ENCODE results near the gene NFE2L3.

Gene NFE2L3

GRCh38 chr7:26216049-26216448, 64.1 kb downstream of the NFE2L3 start:
- Histone ChIP-seq H3K4me3 (ENCODE audit: low read length) (no peak overlapping the region), H3K27ac (ENCODE audit: low read length) (no peak overlapping the region), H3K9me3 (ENCODE audit: insufficient read depth, low read depth, low read length) (no peaks in the 10 kb centered on the region), H3K4me1 (ENCODE audit: insufficient read depth, low read length) (peaks cover 4% of the 10 kb centered on the region; the same call in 1 of the 2 replicates), H3K36me3 (ENCODE audit: insufficient read depth, low read depth, low read length) (peaks cover 24% of the 10 kb centered on the region), H3K9ac (ENCODE audit: low read depth, low read length) (no peak overlapping the region), H3K27me3 (ENCODE audit: insufficient read depth, low read length) (no peaks in the 10 kb centered on the region)

GRCh38 chr7:26224359-26224758, 72.4 kb downstream of the NFE2L3 start:
- Histone ChIP-seq H3K4me1 (ENCODE audit: insufficient read depth, low read length) (no peaks in the 10 kb centered on the region), H3K4me3 (ENCODE audit: low read length) (no peak overlapping the region), H3K27me3 (ENCODE audit: insufficient read depth, low read length) (no peaks in the 10 kb centered on the region), H3K27ac (ENCODE audit: low read length) (no peak overlapping the region), H3K9me3 (ENCODE audit: insufficient read depth, low read depth, low read length) (peaks cover 3% of the 10 kb centered on the region; the same call in 1 of the 2 replicates), H3K9ac (ENCODE audit: low read depth, low read length) (no peak overlapping the region), H3K36me3 (ENCODE audit: insufficient read depth, low read depth, low read length) (no peaks in the 10 kb centered on the region)

- Histone ChIP-seq H3K4me3 (ENCODE audit: low read length) (no peak overlapping the region), H3K9me3 (ENCODE audit: insufficient read depth, low read depth, low read length) (peaks cover 3% of the 10 kb centered on the region; the same call in 1 of the 2 replicates), H3K9ac (ENCODE audit: low read depth, low read length) (no peak overlapping the region), H3K27ac (ENCODE audit: low read length) (no peak overlapping the region), H3K27me3 (ENCODE audit: insufficient read depth, low read length) (no peaks in the 10 kb centered on the region), H3K36me3 (ENCODE audit: insufficient read depth, low read depth, low read length) (no peaks in the 10 kb centered on the region), H3K4me1 (ENCODE audit: insufficient read depth, low read length) (no peaks in the 10 kb centered on the region)
Observed at GRCh38 chr7:26227987-26228386, 76.0 kb downstream of the NFE2L3 start.

- no peak overlapping the region for H3K27ac ChIP-seq (ENCODE audit: low read length)
- no peak overlapping the region for H3K9ac ChIP-seq (ENCODE audit: low read depth, low read length)
- no peaks in the 10 kb centered on the region for H3K36me3 ChIP-seq (ENCODE audit: insufficient read depth, low read depth, low read length)
- no peaks in the 10 kb centered on the region for H3K9me3 ChIP-seq (ENCODE audit: insufficient read depth, low read depth, low read length)
- H3K4me3 ChIP-seq (ENCODE audit: low read length): no peak overlapping the region
- H3K4me1 ChIP-seq (ENCODE audit: insufficient read depth, low read length): no peaks in the 10 kb centered on the region
- no peaks in the 10 kb centered on the region for H3K27me3 ChIP-seq (ENCODE audit: insufficient read depth, low read length)
Observed at GRCh38 chr7:26233902-26234511, 82.0 kb downstream of the NFE2L3 start.
